ENCODE data around the gene TELO2.

TELO2 gene

GRCh38 chr16:1518626-1519135 is 25.5 kb downstream of the TELO2 start:
- no peak for DNase-seq (ENCODE audit: low read depth in 3 of 3)

- no peak for DNase-seq (ENCODE audit: low read depth in 3 of 3)
Measured at GRCh38 chr16:1519831-1520230, 26.7 kb downstream of the TELO2 start.

- DNase-seq (ENCODE audit: low read depth in 3 of 3) = no peak
Measured at GRCh38 chr16:1520461-1520860, 27.3 kb downstream of the TELO2 start.

- no peak for DNase-seq (ENCODE audit: low read depth in 3 of 3)
Measured at GRCh38 chr16:1523581-1524245, 30.6 kb downstream of the TELO2 start.

GRCh38 chr16:1524366-1524765 is 31.2 kb downstream of the TELO2 start:
- no peak for DNase-seq (ENCODE audit: low read depth in 3 of 3)

DNA sequence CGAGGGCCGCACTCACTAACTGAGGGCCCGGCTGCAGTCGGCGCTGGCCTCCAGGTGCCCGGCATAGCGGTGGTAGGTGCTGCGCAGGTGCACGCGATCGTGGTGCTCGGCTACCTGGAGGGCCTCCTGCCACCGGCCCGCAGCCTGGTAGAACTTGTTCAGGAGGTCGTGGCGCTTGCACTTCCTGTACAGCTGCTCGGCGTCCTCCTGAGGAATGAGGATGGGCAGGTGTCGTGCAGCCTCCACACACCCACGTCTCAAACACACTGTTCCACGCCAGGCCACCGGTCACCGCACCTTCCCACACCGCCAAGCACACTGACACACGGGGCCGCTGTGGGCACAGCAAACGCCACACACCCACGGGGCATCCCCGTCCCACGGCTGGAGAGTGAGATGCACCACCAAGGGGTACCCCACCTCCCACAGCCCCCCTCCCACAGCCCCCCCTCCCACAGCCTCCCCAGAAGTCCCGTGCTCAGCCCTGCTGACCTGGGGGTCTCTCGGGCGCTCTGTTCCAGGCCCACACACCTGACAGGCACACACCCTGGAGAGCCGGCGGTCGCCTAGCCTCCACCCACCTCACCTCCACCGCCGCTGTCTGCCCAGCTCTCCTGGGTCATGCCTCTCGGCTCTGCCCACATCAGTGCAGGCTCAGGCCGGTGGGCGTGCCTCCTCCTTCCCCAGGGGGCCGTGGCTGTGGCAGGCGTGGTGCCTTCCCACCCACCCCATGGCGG is 32.9 kb downstream of the TELO2 start:
- no peak for DNase-seq (ENCODE audit: low read depth in 3 of 3)

GRCh38 chr16:1526608-1527555 is 33.7 kb downstream of the TELO2 start:
- no peak for DNase-seq (ENCODE audit: low read depth in 3 of 3)

GRCh38 chr16:1527836-1528811 is 35.0 kb downstream of the TELO2 start:
- no peak for DNase-seq (ENCODE audit: low read depth in 3 of 3)

- no peak for DNase-seq (ENCODE audit: low read depth in 3 of 3)
Measured at GRCh38 chr16:1528921-1529537, 35.9 kb downstream of the TELO2 start.

DNA sequence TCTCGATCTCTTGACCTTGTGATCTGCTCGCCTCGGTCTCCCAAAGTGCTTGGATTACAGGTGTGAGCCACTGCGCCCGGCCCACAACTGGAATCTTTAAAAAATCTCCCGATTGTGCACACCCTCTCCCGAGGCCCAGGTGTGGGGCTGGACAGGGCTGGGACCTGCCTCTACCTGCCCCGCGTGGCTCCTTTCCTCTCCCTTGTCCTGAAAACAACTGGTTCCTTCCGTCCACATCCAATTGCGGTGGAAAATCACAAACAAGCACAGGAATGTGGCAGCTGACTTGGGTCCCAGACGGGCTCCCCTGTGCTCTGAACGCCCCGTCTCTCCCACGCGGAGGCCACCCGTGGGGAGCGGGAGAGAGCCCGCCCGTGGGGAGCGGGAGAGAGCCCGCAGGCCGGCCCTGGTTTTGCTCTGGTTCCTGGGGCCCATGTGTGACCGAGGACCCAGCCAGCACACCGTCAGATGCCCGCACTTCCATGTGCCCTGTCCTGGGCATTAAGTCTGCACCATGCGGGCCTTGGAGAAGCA is 37.3 kb downstream of the TELO2 start:
- no peak for DNase-seq (ENCODE audit: low read depth in 3 of 3)

DNA sequence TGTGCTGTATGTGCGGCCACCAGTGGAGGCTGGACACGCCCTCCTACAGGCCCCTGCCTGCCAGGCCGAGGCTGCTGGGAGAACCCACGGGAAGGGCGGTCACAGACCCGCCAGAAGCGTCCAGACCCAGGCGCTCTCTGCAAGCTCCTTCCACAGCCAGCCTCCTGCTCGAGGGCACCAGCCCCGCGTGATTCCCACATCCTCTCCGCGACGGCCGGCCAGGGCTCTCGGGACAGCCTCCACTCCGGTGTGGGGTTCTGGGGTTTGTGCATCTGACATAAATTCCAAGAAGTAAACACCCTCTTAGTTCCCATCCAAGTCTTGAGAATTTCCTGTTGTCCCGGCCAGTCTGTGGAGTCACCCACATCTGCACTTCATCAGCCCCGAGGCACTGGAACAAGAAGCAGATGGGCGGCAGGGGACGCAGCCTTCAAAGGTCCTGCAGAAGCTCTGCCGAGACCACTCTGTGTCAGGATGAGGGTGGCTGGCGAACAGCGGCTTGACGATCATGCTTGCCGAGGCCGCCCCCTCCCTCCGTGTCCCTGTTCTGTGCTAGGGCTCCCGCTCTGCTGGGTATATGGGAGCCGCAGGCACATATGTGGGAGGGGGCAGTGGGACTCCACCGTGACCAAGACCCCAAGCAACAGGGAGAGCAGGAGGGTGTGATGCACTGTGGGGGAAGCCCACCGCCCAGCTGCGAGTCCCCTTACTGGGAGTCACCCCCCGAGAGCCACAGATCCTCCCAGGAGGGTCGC is 37.9 kb downstream of the TELO2 start:
- DNase-seq (ENCODE audit: low read depth in 3 of 3) = no peak

DNA sequence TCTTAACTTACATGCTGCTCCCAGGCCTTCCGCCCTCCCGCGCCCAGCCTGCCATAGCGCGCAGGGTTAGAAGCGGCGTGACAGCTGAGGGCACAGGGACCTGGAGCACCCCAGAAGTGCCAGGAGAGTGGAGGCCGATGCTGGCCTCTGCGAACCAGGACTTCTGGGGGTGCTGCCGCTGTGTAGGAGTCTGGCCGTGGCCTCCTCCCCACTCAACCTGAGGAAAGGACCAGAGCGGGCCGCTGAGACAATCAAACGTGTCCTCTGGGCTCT is 38.4 kb downstream of the TELO2 start:
- no peak for DNase-seq (ENCODE audit: low read depth in 3 of 3)

GRCh38 chr16:1532081-1532760 is 39.1 kb downstream of the TELO2 start:
- DNase-seq (ENCODE audit: low read depth in 3 of 3) = no peak

DNA sequence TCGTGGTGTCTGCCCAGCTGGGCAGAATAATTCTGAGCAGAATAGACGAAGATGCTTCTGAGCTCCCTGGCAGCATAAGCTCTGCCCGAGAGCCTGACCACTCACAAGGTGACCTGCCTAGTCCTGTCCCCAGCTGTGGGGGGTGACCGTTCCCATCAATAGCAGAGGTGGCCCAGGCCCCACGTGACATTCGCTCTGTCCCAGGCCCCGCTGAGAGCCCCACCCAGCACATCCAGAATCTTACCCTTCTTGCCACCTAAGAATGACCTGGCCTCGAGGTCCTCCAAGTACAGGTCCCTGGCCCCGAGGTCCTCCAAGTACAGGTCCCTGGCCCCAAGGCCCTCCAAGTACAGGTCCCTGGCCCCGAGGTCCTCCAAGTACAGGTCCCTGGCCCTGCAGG is 39.6 kb downstream of the TELO2 start:
- DNase-seq (ENCODE audit: low read depth in 3 of 3) = no peak

DNA sequence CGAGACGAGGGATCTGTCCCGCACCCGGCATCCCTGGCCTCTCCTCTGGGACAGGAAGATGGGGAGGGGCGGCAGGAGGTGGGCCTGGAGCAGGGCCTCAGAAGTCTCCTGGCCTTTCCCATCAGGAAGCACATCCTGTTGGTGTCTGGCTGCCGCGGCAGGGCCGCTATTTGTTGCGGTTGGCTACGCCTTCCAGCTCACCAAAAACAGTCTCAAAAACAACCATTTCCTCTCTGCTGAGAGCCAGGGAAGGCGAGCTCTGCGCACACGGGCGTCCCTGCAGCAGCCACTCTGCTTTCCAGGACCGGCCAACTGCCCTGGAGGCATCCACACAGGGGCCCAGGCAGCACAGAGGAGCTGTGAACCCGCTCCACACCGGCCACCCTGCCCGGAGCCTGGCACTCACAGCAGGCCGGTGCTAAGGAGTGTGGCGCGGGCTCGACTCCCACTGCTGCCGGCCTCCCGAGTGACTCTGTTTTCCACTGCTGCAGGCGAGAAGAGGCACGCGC is 40.3 kb downstream of the TELO2 start, which contains the start of gene TMEM204:
TMEM204 (plus strand) TSS at position 224 of the 509 bp plus-strand sequence. CDS start 610 bp downstream, outside the sequence.
- no peak for DNase-seq (ENCODE audit: low read depth in 3 of 3)

DNA sequence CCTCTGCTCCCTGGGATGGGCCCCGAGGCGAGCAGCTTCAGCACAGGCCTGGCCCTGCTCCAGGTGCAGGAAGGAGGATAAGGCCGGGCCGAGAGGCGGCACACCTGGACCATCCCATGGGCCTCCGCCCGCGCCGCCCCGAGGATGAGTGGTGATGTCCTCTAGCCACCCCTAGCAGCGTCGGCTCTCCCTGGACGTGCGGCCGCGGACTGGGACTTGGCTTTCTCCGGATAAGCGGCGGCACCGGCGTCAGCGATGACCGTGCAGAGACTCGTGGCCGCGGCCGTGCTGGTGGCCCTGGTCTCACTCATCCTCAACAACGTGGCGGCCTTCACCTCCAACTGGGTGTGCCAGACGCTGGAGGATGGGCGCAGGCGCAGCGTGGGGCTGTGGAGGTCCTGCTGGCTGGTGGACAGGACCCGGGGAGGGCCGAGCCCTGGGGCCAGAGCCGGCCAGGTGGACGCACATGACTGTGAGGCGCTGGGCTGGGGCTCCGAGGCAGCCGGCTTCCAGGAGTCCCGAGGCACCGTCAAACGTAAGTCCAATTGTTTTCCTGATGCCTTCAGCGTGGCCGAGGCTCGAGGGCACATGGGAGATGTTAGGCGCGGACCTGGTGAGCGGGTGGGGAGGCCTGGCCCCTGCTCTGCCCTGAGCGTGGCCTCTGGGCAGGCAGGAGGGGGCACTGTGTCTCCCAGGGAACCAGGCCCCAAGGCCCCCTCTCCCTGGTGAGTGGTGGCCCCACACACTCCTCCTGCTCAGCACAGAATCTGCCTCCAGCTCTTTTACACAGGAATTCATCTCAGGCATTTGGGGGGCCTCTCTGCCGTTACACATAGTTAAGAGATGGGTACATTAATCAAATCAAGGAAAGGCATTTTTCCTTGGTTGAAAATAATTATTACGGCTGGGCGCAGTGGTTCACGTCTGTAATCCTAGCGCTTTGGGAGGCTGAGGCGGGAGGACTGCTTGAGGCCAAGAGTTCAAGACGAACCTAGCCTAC is 41.2 kb downstream of the TELO2 start:
- DNase-seq (ENCODE audit: low read depth in 3 of 3) = no peak
